NCI-H524 (cell line): ENCODE measurements around the gene TMEM184A.
"Not testable (repeated sequence)": the region's sequence is repeated elsewhere in the genome, so short reads cannot be mapped to it uniquely, and the experiment has no call there.

Source experiments
- DNase-seq, 2 experiments: peaks; one replicate each; lab custom pipeline; 2025; lab: John Stamatoyannopoulos, UW

The TMEM184A gene

DNA sequence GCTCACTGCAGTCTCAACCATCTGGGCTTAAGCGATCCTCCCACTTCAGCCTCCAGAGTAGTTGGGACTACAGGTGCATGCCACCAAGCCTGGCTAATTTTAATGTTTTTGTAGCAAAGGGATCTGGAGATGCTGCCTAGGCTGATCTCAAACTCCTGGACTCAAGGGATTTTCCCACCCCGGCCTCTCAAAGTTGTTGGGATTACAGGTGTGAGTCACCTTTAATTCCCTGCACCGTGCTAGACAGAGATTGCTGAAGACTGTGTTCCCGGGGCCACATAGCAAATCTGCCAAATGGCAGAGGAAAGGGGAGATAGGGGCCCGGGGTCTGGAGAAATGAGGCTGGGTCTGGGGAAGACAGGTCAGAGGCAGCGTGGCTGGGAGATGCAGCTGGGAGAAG is 34.5 kb upstream of the TMEM184A start:
- DNase-seq, result no peak

DNA sequence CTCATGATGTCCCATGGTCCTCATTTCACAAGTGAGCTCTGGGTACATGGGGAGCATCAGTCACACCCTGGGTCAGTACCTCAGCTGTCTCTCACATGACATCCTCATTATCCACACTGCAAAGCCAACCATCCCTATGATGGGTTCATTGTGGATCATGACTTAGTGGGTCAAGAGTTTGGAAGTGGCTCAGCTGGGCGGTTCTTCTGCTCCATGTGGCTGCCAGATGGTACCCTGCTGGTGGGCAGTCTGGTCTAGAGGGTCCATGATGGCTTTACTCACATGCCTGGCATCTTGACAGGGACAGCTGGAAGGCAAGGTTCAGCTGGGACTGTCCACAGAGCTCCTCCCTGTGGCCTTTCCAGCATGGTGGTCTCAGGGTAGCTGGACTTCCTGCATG is 33.0 kb upstream of the TMEM184A start:
- DNase-seq, result no peak

DNA sequence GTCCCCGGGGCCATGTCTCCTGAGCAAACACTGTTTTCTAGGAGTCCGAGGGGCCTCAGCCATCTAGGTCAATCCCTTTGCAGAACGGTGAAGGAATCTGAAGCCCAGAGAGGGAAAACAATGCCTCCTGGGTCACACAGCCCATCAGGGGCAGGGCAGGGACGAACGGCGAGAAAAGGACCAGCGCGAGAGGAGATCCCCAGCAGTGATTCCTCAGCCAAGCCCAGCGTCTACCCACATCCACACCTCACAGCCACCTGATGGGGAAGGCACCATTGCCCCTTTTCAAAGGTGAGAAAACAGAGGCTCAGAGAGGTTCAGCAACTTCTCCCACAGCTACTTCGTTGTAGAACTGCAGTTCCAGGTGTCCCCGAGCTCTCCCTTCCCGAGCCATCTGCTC is 31.7 kb upstream of the TMEM184A start:
- DNase-seq, result no peak

DNA sequence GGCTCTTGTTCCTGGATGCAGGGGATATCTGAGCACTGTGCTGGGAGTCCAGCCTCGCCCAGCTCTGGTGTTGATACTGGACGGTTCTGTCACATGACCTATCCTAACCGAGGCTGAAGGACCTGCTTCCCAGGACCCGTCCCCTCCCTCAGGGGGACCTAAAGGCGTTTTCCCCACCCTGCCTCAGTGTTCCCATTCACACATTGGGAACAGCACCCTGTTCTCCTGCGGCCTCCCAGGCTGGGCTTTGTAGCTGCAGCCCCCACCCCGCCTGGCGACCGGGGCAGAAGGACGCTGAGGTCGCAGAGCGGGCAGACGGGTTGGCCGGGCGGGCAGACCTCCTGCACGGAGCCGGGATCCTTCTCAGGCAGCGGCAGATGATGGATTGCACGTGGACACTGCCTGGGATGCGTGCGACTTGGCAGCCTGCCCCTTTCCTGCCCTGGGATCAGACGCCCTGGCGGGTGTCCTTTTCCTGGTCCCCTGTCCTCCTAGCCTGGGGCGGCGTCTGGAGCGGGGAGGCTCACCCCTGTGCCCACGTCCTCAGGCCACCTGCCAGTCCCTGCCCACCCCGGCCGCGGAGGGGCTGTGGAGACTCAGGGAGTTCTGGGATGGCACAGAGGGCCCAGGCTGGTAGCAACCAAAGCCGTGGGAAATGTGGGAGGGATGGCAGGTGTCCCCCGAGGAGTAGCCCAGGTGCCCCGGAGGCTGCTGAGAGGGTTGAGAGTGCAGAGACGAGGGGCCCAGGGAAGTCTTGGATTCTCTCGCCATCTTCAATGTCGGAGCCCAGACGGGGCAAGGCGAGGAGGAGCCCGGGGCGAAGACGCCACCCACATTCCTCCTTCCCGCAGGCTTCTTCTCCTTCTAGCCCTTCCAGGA is 31.1 kb upstream of the TMEM184A start:
- peak in 1 of 2 experiments; percentile 46 for DNase-seq

DNA sequence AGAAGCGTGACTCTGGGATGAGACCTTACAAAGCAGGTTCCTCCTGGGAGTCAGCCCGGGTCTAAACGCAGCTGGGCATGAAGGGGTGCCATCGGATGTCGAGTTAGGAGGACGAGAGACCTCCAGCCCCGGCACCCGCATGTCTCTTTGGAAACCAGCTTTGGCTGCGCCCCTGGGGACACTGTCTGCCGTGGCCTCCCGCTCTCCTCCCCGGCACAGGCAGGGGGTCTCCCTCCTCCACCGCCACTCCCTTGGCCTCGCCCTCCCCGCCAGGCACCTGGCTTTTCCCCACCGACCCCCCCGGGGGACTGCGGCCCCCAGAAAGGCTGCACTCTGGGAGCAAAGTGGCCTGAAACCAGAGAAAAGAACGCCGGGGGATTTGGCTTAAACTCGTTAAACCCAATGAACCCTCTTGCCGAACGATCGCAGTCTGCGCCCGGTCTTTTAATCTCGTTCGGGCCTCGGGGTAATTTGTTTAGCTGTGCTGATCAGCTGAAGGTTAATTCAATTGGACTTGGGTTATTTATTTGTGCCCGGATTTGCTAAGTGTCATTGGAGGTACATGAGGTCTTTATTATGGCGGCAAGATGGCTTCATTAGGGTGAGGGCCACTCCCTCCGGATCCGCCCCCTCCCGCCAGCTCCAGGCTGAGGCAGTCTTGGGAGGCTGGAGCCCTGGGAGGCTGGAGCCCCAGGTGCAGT is 30.3 kb upstream of the TMEM184A start:
- DNase-seq, result no peak

GRCh38 chr7:1585142-1585981 is 29.4 kb upstream of the TMEM184A start:
- DNase-seq, result no peak

DNA sequence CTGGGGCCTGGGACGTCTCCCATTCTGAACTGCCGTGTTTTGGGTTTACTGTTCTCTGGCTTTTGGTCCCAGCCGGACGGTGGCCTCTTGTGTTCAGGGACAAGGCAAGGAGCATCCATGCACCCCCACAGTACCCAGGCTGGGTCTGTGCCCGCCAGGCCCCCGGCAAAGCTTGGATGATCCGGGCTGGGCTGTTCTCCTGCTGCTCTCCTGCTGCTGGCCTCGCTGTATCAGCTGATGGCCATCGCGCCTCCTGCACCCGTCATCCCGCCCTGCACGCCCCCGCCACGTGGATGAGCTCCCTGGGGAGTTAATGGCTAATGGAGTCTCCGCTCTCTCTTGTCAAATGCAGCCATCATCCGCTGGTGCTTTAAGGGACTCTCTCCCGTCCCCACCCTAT is 28.7 kb upstream of the TMEM184A start:
- no peak for DNase-seq

DNA sequence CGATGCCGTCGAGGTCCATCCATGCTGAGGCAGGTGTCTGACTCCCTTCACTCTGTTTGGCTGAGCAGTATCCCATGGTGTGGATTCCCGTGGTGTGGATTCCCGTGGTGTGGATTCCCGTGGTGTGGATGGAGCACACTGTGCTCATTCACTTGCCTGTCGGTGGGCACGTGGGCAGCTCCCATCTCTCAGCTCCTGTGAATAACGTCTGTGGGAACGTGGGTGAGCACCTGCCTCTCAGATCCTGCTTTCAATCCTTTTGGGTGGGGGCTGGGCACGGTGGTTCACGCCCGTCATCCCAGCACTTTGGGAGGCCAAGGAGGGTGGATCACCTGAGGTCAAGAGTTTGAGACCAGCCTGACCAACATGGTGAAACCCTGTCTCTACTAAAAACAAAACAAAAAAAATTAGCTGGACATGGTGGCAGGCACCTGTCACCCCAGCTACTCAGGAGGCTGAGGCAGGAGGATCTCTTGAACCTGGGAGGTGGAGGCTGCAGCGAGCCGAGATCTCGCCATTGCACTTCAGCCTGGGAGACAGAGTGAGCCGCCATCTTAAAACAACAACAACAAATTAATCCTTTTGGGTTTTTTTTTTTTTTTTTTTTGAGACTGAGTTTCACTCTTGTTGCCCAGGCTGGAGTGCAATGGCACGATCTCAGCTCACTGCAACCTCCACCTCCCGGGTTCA is 27.4 kb upstream of the TMEM184A start:
- DNase-seq, result not testable (repeated sequence)

DNA sequence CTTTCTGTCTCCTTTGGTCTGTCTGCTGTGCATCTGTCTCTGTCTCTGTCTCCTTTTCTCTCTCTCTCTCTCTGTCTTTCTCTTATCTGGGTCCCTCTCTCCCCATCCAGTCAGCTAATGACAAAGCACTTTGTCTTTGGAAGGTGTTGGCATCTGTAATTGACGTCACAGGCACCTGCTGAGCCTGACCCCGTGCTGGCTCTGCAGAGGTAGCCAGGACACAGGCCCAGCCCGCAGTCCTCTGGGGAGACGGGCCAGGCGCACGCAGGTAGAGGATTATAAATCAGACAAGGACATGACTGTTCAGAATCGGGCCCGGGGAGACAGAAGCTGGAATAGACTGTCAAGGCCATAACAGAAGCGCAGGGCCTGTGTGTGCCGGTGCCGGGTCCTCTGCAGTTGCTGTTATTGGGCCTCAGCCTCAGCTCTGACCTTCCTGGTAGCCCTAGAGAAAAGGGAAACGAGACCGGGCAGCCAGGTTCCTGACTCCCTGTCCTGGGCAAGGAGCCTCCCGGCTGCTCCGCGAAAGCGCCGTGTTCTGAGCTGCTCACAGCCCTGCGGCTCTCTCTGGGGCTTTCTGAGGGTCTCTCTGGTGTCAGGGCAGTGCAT is 24.5 kb upstream of the TMEM184A start:
- no peak for DNase-seq

DNA sequence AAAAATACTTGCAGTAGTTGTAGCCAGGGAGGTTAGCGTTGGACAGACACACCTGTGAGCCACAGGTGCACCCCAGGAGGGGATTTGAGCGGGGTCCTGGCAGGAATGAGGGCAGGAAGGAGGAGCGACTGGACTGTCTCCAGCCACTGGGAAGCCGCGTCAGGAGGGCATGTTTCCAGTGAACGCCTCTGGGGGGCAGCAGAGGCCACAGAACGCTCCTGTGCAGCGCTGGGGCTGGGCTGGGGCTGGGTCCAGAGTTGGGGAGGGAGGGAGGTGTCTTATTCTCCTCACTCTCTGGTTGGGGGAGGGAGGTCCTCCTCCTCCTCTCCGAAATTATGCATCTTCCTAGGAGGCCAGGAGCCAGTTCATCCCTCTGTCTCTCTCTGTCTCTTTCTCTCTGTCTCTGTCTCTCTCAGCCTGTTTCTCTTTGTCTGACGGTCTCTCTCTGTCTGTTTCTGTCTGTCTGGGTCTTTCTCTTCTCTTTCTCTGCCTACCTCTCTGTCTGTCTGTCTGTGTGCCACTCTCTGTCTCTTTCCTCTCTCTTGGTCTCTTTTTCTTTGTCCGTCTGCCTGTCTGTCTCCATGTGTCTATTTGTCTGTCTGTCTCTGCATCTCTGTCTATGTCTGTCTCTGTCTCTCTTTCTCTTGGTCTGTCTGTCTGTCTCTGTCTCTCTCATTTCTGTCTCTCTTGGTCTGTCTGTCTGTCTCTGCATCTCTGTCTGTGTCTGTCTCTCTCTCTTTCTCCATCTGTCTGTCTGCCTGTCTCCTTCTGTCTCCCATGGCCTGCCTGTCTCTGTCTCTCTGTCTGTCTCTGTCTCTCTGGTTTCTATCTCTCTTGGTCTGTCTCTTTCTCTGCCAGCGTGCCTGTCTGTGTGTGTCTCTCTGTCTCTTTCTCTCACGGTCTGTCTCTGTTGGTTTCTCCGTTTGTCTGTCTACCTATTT is 23.7 kb upstream of the TMEM184A start:
- DNase-seq, result peak; percentile 33 to 58

DNA sequence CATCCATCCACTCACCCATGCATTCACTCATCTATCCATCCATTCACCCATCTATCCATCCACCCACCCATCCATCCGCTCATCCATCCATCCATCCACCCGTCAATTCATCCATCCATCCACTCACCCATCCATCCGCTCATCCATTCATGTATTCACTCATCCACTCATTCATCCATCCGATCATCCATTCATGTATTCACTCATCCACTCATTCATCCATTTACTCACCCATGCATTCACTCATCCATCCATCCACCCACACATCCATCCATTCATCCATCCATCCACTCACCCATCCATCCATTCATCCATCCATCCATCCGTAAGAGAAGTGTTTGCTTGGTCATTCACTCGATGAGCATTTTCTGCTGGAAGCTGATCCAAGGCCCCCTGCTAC is 22.5 kb upstream of the TMEM184A start:
- no peak for DNase-seq

GRCh38 chr7:1576521-1577253 is 20.7 kb upstream of the TMEM184A start:
- DNase-seq, result no peak

DNA sequence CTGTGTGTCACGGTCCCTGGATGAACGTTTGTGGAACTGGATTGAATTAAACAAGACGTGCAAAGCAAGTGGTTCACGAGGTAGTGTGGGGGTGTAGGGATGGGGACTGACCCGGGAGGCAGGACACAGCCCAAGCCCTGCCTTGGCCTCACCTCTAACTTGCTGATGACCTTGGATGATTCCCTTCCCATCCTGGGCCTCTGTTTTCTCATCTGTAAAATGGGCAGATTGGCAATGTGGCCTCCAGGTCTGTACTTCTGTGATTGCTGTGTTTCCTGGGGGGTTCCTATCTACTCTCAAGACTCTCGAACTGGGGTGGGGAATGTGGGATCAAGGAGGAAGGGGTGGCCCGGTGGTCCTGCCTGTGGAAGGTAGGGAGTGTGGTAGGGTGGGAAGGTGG is 19.8 kb upstream of the TMEM184A start:
- no peak for DNase-seq

DNA sequence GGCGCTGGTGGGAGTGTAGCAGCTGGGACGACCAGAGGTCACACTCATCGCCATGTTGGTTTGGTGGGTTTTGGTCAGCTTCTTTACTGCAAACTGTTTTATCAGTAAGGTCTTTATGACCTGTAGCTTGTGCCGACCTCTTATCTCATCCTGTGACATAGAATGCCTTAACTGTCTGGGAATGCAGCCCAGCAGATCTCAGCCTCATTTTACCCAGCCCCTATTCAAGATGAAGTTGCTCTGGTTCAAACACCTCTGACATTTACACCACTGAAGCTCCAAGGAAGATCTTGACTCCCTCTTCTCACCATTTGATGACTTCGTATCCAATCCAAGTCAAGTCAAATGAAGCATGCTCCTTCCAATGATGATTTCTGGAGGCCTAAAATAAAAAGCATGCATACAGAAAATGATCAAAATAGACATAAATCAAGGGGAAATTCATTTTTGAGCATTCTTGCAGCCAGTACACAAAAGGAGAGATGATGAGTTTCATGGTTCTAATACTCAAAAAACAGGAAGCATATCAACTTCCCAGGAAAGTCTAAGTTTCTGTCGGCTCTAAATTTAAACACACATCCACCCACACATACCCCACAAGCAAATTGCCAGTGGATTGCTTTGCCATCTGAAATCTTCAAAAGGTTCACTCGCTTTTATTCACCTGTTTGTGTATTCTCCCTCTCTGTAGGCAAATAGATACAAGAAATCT is 16.3 kb upstream of the TMEM184A start:
- no peak for DNase-seq

GRCh38 chr7:1569833-1570632 is 14.0 kb upstream of the TMEM184A start, which contains the start of gene PSMG3:
TSS of gene PSMG3 (minus strand) at chr7:1570032. CDS start at chr7:1569339, 693 bp downstream.
- DNase-seq, result peak; percentile 51 to 80

GRCh38 chr7:1569440-1569832 is 13.4 kb upstream of the TMEM184A start:
- no peak for DNase-seq

DNA sequence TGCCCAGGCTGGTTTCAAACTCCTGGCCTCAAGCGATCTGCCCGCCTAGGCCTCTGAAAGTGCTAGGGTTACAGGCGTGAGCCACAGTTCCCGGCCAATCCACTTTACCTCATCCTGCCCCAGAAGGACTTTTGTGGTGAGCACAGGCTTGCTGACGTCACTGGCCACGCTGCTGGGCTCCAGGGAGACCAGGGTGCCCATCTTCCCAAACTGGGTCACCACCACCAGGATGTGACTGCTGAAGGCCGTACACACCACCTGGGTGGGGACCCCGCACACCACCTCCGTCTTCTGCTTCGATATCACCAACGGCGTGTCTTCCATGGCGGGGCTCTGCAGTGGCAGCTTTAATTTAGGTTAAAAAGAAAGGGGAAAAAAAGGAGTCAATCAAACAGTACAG is 13.0 kb upstream of the TMEM184A start:
- DNase-seq, result no peak

- DNase-seq, result no peak
These were observed 12.0 kb upstream of the TMEM184A start for GRCh38 chr7:1567896-1568510.
